ENCODE measurements around the gene TNNI2.
"Not testable (repeated sequence)": the region's sequence is repeated elsewhere in the genome, so short reads cannot be mapped to it uniquely, and the experiment has no call there.

The TNNI2 gene

GRCh38 chr11:1862588-1863351 lies 24.0 kb downstream of the TNNI2 start:
- DNase-seq (ENCODE audit: low read depth in 2 of 2): no peak

GRCh38 chr11:1863352-1864216 lies 24.8 kb downstream of the TNNI2 start:
- no peak for DNase-seq (ENCODE audit: low read depth in 2 of 2)

GRCh38 chr11:1864231-1864630 lies 25.4 kb downstream of the TNNI2 start:
- DNase-seq (ENCODE audit: low read depth in 2 of 2): no peak

GRCh38 chr11:1864831-1865665 lies 26.3 kb downstream of the TNNI2 start:
- no peak for DNase-seq (ENCODE audit: low read depth in 2 of 2)

GRCh38 chr11:1866226-1866625 lies 27.4 kb downstream of the TNNI2 start:
- no peak for DNase-seq (ENCODE audit: low read depth in 2 of 2)

- no peak for DNase-seq (ENCODE audit: low read depth in 2 of 2)
These were observed 28.0 kb downstream of the TNNI2 start for GRCh38 chr11:1866776-1867175.

- DNase-seq (ENCODE audit: low read depth in 2 of 2): no peak
These were observed 28.6 kb downstream of the TNNI2 start for GRCh38 chr11:1867381-1867780.

GRCh38 chr11:1868056-1868635 lies 29.4 kb downstream of the TNNI2 start:
- no peak for DNase-seq (ENCODE audit: low read depth in 2 of 2)

GRCh38 chr11:1868636-1869291 lies 30.0 kb downstream of the TNNI2 start:
- DNase-seq (ENCODE audit: low read depth in 2 of 2): no peak

GRCh38 chr11:1869427-1870325 lies 30.9 kb downstream of the TNNI2 start:
- DNase-seq (ENCODE audit: low read depth in 2 of 2): no peak

- DNase-seq (ENCODE audit: low read depth in 2 of 2): no peak
These were observed 31.5 kb downstream of the TNNI2 start for GRCh38 chr11:1870326-1870696.

GRCh38 chr11:1870721-1871466 lies 32.1 kb downstream of the TNNI2 start:
- DNase-seq (ENCODE audit: low read depth in 2 of 2): no peak

GRCh38 chr11:1871531-1871930 lies 32.8 kb downstream of the TNNI2 start:
- no peak for DNase-seq (ENCODE audit: low read depth in 2 of 2)

GRCh38 chr11:1872267-1872985 lies 33.6 kb downstream of the TNNI2 start:
- DNase-seq (ENCODE audit: low read depth in 2 of 2): no peak

GRCh38 chr11:1873048-1873812 lies 34.4 kb downstream of the TNNI2 start:
- DNase-seq (ENCODE audit: low read depth in 2 of 2): no peak

- DNase-seq (ENCODE audit: low read depth in 2 of 2): not testable (repeated sequence)
These were observed 35.0 kb downstream of the TNNI2 start for GRCh38 chr11:1873813-1874150.

GRCh38 chr11:1874441-1875092 lies 35.8 kb downstream of the TNNI2 start:
- not testable (repeated sequence) for DNase-seq (ENCODE audit: low read depth in 2 of 2)

Measured in stimulated activated CD8-positive, alpha-beta memory T cell treated with anti-CD3 and anti-CD28 coated beads, Interleukin-15, amount 100 ng/mL, for 48 hours (primary cell).